Spleen (tissue), 11 donors: Measurements from ENCODE around the gene RNASE8. TPM values are rescaled to one million over a fixed set of nuclear protein-coding genes. Genes with fewer than 3 reads are reported as not detected.
A peak's percentile ranks its signal among the peaks of the same experiment; 100 is the strongest.

Experiments used
- DNase-seq: peaks from one replicate; pipeline ENCODE4 v3.0.0-alpha.2; 2020
- H3K27ac ChIP-seq, 8 donors: fragments of 200-600 bp; sonication (generic) in 7 of 8; 1 replicate in 4 of 8; 2 replicates in 4 of 8; pipeline versions ENCODE4 v1.5.0 to v1.8.0; 2016 to 2021; ENCODE audit warnings: inconsistent platforms in 4 of 8, mild to moderate bottlenecking in 4 of 8, moderate library complexity in 1 of 8
- H3K27me3 ChIP-seq, 7 donors: fragments of 200-600 bp; sonication (generic) in 6 of 7; replicated peaks in 1 of 7; 1 replicate in 4 of 7; 2 replicates in 3 of 7; pipeline versions ENCODE4 v1.5.0 to v1.8.0; 2016 to 2021; ENCODE audit warnings: inconsistent platforms in 3 of 7, mild to moderate bottlenecking in 1 of 7
- H3K36me3 ChIP-seq, 6 donors: fragments of 200-600 bp; sonication (generic) in 5 of 6; 1 replicate in 4 of 6; 2 replicates in 2 of 6; pipeline versions ENCODE4 v1.5.0 to v1.8.0; 2016 to 2021; ENCODE audit warnings: inconsistent platforms in 2 of 6
- H3K4me1 ChIP-seq, 6 donors: fragments of 200-600 bp; sonication (generic) in 5 of 6; 1 replicate in 3 of 6; 2 replicates in 3 of 6; pipeline versions ENCODE4 v1.5.0 to v1.8.0; 2016 to 2021; ENCODE audit warnings: inconsistent platforms in 3 of 6
- H3K4me3 ChIP-seq, 8 donors: fragments of 200-600 bp; sonication (generic) in 7 of 8; 1 replicate in 4 of 8; 2 replicates in 4 of 8; pipeline versions ENCODE4 v1.5.0 to v1.8.0; 2016 to 2021; ENCODE audit warnings: inconsistent platforms in 4 of 8, mild to moderate bottlenecking in 4 of 8, moderate library complexity in 2 of 8
- H3K9me3 ChIP-seq, 8 donors: fragments of 200-600 bp; sonication (generic) in 7 of 8; 1 replicate in 4 of 8; 2 replicates in 4 of 8; pipeline versions ENCODE4 v1.5.0 to v1.8.0; 2016 to 2021; ENCODE audit warnings: inconsistent platforms in 4 of 8
- POLR2A ChIP-seq, 3 donors: fragments of 450-650 bp; IDR thresholded peaks; one replicate each; pipeline ENCODE4 v1.5.1; 2017; ENCODE audit warnings: antibody characterized with exemption in 3 of 3, mild to moderate bottlenecking in 1 of 3
- POLR2AphosphoS5 ChIP-seq, 3 donors: sonication (generic); formaldehyde crosslinking; IDR thresholded peaks; one replicate each; pipeline ENCODE4 v1.5.1; 2017; ENCODE audit warnings: antibody characterized with exemption in 3 of 3
- WGBS, 5 donors: extraction: QIAGEN DNeasy Blood & Tissue Kit in 3 of 5; methylation state at CpG; one replicate each; pipeline versions ENCODE4 v1.1.5 to v1.1.7; 2013 to 2018; 5-methylcytosine and 5-hydroxymethylcytosine counted together
- intact Hi-C: fragments of 100-400 bp; cut with DNase I; formaldehyde crosslinking; loops from one replicate; pipeline ENCODE4 v1.15.0; 2023; ENCODE audit warnings: low total_unique reads
- polyA plus RNA-seq, 3 donors: library from polyadenylated mRNA; stranded (reverse); fragments of 200-250 nt; gene quantifications; one replicate each; pipeline ENCODE4 v1.2.1, GENCODE V29; 2013
- total RNA-seq, 7 donors: library from RNA; depleted of rRNA in 3 of 7; stranded (reverse); fragments of >200 nt in 3 of 7; fragmentation: NEBNext Ultra II Directional in 4 of 7; extraction: Animal tissue kit (Norgen Biotek cat#: 25700) in 4 of 7; gene quantifications; one replicate each; pipeline versions ENCODE4 v1.1.0 to v1.2.1, GENCODE V29; 2016 to 2021
- TF ChIP-seq, protein P1 (sequence below), 11 experiments: fragments of 200-600 bp in 7 of 11; fragments of 450-650 bp in 4 of 11; sonication (generic) in 4 of 11; IDR thresholded peaks in 8 of 11; conservative IDR thresholded peaks in 3 of 11; 1 replicate in 7 of 11; 2 replicates in 4 of 11; pipeline versions ENCODE4 v1.4.0 to v1.8.0; 2016 to 2021; ENCODE audit warnings: antibody characterized with exemption in 11 of 11, inconsistent platforms in 4 of 11, mild to moderate bottlenecking in 1 of 11
- donor health status: healthy with polysubstance abuse.
- donor health status: DM: no; HTN: no; CAD: no; lungs with moderate emphysema.
- donor health status: DM: no; HTN: no; CAD: no.
- donor health status: Bipolar disorder and iron deficiency.
- donor health status: healthy.
- donor health status: DM: no; HTN: no; CAD: no.
- donor health status: DM: yes; HTN: yes; CAD: no.

RNASE8 gene
- total and polyA plus RNA-seq, 10 donors: not detected

DNA sequence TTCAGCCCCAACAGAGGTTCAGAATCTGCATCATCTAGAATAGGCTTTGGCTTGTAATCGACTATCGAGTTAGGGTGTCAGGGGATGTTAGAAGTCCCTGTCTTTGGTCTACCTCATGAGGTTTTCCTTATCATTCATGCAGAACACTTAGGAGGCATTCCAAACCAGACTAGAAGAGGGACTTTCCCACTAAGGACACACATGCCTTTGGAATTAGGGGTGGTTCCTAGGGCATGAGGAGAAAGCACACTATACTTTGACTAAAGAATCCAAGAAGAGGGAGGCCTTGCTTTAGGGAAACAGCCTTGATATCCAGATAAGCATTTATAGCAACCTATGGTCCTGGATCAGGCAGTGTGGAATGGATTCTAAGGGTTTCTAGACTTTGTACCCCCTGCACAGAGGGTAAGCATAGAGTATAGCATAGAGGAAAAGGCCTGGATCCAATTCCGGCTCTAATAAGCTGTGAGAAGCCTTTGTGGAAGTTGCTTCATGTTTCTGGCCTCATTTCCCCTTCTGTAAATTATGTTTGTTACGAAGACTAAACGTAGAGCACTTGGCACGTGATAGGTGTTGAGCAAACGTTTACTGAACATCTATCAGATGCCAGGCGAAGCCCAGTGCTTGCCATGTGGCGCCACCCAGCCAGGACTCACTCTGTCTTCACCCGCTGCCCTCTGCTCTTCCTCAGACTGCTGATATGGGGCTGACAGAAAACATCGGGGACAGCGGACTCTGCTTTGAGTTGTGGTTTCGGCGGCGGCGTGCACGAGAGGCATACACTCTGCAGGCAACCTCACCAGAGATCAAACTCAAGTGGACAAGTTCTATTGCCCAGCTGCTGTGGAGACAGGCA, 27.6 kb downstream of the RNASE8 start:
- no peaks in the 10 kb centered on the region for H3K27me3 ChIP-seq
- H3K9me3 ChIP-seq: no peaks in the 10 kb centered on the region
- 61 to 80% (median 64%) methylated on average over 17 of the region's 17 CpGs for whole genome bisulfite sequencing, 5 donors
- H3K36me3 ChIP-seq: peaks cover 0 to 100% (median 25%) of the 10 kb centered on the region in 6 donors
- peak overlapping the region in 7 of 8 donors; percentile 61 to 89 (median 76) for H3K27ac ChIP-seq
- peak; percentile 86 for DNase-seq
- intact Hi-C loops: no loop called here
- TF ChIP-seq POLR2AphosphoS5 (IDR thresholded peaks at IDR 0.05) (peak; percentile 53 to 62 (median 54)), POLR2A (IDR thresholded peaks at IDR 0.05) (no peak)
- TF ChIP-seq, protein P1, sequence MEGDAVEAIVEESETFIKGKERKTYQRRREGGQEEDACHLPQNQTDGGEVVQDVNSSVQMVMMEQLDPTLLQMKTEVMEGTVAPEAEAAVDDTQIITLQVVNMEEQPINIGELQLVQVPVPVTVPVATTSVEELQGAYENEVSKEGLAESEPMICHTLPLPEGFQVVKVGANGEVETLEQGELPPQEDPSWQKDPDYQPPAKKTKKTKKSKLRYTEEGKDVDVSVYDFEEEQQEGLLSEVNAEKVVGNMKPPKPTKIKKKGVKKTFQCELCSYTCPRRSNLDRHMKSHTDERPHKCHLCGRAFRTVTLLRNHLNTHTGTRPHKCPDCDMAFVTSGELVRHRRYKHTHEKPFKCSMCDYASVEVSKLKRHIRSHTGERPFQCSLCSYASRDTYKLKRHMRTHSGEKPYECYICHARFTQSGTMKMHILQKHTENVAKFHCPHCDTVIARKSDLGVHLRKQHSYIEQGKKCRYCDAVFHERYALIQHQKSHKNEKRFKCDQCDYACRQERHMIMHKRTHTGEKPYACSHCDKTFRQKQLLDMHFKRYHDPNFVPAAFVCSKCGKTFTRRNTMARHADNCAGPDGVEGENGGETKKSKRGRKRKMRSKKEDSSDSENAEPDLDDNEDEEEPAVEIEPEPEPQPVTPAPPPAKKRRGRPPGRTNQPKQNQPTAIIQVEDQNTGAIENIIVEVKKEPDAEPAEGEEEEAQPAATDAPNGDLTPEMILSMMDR (IDR thresholded peaks at IDR 0.05 in 8 of 11, conservative IDR thresholded peaks at IDR 0.05 in 3 of 11): no peak
- H3K4me1 ChIP-seq: peaks cover 3 to 71% (median 39%) of the 10 kb centered on the region in 6 donors
- H3K4me3 ChIP-seq: peak overlapping the region in 3 of 8 donors; percentile 25 to 51 (median 28)

DNA sequence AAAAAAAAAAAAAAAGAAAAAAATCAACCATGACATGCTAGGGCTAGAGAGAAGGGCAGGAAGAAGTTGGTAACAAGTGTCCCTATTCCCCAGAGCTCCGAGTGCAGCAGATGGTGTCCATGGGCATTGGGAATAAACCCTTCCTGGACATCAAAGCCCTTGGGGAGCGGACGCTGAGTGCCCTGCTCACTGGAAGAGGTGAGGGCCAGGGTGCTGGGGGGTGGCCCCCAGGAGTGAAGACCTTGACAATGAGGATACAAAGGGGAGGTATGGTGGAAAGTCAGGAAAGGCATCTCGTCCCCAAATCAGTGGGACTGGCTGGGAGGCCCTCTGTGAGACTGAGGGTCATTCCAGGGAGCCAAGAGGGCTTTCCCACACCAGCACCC, 29.3 kb downstream of the RNASE8 start:
- 71 to 88% (median 81%) methylated on average over 4 of the region's 4 CpGs for WGBS, 5 donors
- peak overlapping the region in 3 of 8 donors; percentile 25 to 50 (median 28) for H3K4me3 ChIP-seq

DNA sequence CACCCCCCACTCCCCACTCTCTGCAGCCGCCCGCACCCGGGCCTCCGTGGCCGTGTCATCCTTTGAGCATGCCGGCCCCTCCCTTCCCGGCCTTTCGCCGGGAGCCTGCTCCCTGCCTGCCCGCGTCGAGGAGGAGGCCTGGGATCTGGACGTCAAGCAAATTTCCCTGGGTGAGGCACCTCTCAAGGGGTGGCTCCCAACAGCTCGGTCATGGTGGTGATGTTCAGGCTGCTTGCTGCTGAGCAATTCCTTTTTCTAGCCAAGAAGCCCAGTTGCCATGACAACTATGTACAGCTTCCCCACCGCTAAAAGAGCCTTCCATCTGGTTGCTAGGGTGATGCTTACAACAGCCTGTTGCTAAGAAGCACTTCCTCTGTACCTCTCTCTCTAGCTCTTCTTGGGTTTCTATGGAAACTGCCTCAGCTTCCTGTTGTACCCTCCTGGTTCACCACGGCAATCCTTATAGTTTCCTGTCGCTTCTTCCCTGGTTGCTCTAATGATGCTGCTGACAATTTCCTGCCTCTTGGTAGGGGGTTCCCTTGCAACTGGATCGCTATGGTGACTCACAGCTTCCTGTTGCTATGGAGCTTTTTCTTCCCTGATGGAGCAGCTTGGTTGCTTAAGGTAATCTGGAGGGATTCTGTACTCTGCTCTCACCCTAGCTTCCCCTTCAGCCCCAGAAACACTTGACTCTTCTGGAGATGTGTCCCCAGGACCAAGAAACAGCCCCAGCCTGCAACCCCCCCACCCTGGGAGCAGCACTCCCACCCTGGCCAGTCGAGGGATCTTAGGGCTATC, 29.9 kb downstream of the RNASE8 start:
- intact Hi-C loops: no loop called here
- 22 to 58% (median 53%) methylated on average over 8 to 19 of the region's 19 CpGs for WGBS, 5 donors

More for the DNA sequence above, 29.3 kb downstream of the RNASE8 start:
- H3K4me1 ChIP-seq: peaks cover 5 to 78% (median 45%) of the 10 kb centered on the region in 6 donors
- peak overlapping the region in 6 of 8 donors; percentile 21 to 89 (median 70) for H3K27ac ChIP-seq
- no peaks in the 10 kb centered on the region for H3K9me3 ChIP-seq
- H3K36me3 ChIP-seq: peaks cover 0 to 100% (median 21%) of the 10 kb centered on the region in 6 donors
- no peaks in the 10 kb centered on the region for H3K27me3 ChIP-seq
- no peak for TF ChIP-seq POLR2A (IDR thresholded peaks at IDR 0.05)
- TF ChIP-seq, protein P1 (IDR thresholded peaks at IDR 0.05 in 8 of 11, conservative IDR thresholded peaks at IDR 0.05 in 3 of 11): no peak
- TF ChIP-seq POLR2AphosphoS5 (IDR thresholded peaks at IDR 0.05): no peak
- DNase-seq: no peak
- intact Hi-C loops: no loop called here

More for the DNA sequence above, 29.9 kb downstream of the RNASE8 start:
- peaks cover 0 to 99% (median 15%) of the 10 kb centered on the region in 6 donors for H3K36me3 ChIP-seq
- no peaks in the 10 kb centered on the region for H3K9me3 ChIP-seq
- peak overlapping the region in 3 of 8 donors; percentile 25 to 50 (median 28) for H3K4me3 ChIP-seq
- TF ChIP-seq, protein P1 (IDR thresholded peaks at IDR 0.05 in 8 of 11, conservative IDR thresholded peaks at IDR 0.05 in 3 of 11): peak in 1 of 11 experiments; percentile 21
- TF ChIP-seq POLR2A (IDR thresholded peaks at IDR 0.05) (peak in 1 of 3 donors; percentile 94), POLR2AphosphoS5 (IDR thresholded peaks at IDR 0.05) (peak; percentile 48 to 71 (median 69))
- H3K4me1 ChIP-seq: peaks cover 7 to 82% (median 51%) of the 10 kb centered on the region in 6 donors
- H3K27ac ChIP-seq: peak overlapping the region in 7 of 8 donors; percentile 15 to 89 (median 61)
- DNase-seq: peak; percentile 85
- no peaks in the 10 kb centered on the region for H3K27me3 ChIP-seq
